ENCODE data around the gene PSMB5.

The PSMB5 gene

DNA sequence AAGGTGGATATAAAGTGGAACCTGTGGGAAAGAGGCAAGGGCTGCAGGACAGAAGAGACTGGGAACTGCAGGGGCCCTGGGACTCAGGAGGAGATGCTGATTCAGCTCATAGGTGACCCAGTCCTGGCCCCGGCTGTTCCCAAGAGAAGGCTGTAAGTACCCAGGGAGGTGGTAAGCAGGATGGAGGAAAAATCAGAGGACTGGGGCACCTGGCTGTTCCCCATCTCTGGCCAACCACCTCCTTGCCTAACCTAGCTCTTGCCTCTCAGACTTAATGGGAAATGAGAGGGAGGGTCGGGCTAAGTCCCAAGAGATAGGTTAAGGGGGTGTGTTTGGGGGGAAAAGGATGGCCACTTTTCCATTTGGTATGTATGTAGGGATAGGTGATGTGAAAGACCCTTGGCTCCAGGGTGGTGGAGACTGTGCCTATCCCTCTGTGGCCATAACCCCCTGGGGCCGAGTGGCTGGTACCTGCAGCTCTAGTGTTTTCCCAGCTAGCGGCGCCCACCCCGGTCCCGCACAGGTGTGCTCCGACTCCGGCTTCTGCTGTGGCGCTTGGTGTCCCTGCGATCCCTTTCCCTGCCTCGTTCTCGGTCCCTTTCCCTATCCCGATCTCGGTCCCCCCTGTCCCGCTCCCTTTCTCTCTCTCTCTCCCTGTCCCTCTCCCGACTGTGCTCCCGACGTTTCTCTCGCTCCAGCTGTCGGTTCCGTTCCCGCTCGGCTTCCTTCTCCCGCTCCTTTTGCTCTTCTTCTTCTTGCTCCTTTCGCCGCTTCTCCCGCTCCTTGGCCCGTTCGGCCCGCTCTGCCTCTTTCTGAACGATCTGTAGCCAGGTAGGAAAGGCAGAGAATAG lies 24.2 kb upstream of the PSMB5 start:
- no peak for DNase-seq (ENCODE audit: low spot score)

DNA sequence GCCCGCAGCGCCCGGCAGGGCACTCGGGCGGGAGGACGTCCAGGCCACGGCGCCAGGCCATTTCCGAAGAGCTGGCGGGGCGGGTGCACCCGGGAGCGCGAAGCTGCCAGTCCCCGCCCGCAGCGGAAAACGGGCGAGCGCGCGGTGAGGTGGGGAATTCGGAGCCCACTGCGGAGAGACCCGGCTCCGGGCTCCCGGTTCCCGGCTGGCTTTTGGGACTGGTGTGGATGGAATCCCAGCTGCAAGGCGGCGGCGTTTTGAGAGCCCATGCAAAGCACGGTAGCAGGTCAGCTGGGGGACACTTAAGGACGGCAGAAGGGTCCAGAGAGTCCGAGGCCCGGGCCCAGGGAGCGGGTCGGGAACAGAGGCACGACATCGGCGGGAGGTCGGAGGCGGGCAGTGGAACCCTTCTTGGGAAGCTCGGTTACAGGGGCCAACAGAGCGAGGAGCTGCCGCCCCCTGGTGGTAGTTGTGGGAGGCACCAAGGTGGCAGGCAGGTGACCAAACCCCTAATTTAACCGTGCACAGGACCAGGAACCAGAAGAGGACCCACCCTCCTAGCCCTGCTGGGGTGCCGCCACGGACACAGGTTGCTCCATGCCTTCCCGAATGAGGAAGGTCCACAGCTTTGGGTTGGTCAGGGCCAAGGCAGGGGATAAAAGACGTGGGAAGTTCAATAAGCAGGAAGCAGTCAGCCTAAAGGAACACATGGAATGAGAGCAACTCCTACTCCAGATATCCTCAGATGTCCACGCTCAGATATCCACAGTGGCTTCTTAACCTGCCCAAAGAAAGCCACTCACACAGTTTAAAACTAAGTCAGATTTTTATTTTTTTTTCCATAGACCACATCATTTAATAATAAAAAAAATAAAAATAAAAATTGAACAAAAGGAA lies 23.3 kb upstream of the PSMB5 start:
- peak; percentile 88 for DNase-seq (ENCODE audit: low spot score)

DNA sequence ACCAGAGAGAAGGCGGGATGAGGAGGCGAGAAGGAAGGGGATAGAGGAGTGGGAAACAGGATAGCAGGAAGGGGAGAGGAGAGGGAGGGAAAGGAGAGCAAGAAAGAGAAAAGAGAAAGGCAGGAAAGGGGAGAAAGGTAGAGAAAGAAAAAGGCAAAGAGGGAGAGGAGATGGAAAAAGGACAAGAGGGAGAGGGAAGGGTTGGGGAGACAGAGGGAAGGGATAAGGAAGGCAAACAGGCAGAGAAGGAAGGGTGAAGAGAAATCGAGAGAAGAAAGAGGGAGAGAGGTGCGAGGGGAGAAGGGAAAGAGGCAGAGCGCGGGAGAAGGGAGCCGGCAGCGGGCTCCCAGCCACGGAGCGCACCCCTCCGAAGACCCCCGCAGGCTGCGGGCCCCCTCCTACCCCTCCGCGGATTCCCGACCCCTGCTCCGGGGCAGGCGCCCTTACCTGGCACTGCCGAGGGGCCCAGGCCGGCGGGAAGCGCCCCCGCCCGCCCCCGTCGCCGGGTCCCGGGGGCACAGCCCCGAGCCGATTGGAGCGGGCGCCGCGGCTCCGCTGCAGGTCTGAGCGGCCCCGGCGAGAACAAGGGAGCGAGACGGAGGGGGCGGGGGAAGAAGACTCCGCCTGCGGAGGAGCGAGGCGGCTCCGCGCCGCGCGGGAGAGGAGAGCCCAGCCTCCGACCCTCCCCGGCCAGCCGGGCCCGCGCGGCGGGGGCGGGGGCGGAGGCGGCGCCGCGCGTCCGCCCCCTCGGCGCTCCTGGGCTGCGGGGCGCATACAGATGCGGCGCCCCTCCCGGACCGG lies 22.5 kb upstream of the PSMB5 start, which contains the start of gene CDH24:
Gene CDH24, minus strand, starts transcription at position 565 of the 801 bp plus-strand sequence. CDS start 1,787 bp downstream, outside the sequence.
- DNase-seq (ENCODE audit: low spot score), result peak; percentile 63

DNA sequence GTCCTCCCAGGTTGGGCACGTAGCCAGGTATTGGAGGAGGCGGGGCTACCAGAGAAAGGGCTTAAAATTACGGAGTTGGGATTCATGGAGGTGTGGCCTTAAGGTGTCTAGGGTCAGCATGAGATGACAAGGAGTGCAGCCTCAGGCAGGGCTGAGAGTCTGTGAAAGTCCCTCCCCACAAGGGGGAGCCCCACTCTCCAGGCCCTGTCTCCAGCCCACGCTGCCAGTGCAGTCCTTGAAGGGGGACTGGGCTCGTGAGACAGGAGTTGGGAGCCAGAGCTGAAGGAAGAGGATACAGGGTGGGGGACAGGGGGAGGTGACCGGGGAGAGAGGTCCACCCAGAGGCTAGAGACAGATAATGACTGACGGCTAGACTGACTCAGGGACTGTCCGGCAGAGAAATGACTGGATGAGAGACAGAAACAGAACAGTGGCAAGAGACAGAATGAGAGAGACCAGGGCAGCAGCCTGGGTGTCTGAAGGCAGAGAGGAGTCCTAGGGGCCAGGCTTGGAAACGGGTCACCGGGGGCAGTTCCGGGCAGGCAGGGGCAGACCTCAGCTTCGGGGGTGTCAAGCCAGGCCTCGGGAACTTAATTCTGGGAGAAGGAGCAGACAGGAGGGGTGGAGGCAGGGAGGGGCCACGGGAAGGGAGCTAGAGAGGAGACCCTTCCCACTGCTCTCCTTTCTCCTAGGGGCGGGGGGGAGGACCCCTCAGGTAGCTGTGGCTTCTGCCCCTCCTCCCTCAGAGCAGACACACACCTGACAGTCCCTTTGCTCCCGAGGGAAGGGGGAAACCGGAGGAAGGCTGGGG lies 21.6 kb upstream of the PSMB5 start:
- DNase-seq (ENCODE audit: low spot score), result peak; percentile 84

DNA sequence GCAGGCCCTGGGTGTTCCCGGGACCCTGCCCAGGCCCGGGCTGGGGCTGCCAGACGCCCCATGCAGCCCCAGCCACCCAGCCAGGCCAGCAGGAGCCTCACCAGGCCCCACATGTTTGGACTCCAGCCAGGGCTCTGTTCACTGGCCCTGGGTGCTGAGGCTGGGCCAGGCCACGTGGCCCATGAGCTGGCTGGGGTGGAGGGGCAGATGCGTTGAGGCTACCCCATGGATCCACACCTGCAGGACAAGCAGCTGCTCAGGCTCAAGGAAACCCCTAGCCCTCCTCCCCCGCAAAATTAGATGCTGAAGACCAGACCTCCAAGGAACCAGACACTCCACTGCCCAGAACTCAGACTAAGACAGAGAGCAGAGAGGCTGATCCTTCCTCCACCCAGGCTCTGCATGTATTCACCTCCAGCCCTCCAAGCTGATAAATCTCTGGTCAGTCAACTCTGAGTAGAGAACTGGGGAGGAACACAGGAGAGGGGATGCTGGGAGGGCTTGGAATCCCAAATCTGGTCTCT lies 21.0 kb upstream of the PSMB5 start:
- DNase-seq (ENCODE audit: low spot score), result no peak

DNA sequence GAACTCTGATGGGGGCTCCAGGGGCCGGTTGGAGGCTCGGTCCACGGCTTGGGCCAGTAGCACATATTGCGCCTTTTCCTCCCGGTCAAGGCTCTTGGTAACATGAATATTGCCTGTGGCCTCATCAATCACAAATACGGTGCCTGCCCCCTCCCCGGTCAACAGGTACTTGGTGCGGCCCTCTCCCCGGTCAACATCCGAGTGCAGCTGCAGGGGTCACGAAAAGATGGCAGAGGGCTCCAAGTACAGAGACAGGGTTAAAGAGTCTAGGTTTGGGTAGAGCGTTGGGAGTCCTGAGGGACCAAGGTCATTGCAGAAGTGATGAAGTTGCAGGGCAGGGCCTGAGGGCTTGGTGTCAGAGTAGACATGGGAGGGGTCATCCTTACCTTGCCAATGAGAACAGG lies 20.4 kb upstream of the PSMB5 start:
- DNase-seq (ENCODE audit: low spot score), result no peak

DNA sequence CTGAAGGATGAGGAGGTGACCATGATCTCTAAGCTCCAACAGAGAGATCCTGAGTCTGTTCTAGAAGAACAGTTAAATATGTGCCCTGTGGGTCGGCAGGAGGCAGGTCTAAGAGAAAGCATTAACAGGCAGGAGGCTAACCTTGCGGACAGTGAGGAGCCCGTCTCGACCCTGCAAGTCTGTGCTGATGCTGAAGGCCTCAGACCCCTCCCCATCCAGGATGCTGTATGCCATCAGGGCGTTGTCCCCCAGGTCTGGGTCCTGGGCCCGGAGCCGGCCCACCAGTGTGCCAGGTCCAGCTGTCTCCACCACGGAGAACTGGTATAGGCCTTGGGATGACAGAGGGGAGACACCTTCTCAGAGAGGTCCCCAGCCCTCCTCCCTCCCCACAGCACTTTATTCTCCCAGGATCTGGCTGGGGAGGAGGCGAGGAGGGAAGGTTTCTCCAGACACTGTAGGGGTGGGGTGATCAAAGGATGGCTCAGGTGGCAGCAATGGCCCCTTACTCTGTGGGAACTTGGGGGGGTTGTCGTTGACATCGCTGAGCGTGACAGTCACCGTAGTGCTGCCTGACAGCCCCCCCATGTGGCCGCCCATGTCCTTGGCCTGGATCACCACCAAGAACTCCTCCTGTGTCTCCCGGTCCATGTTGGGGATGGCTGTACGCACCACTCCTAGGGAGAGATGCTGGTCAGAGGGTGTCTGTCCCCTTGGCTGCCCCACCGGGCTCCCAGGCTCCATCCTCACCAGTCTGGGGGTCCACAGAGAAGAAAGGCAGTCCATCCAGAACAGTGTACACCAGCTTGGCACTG lies 19.5 kb upstream of the PSMB5 start:
- DNase-seq (ENCODE audit: low spot score), result no peak

DNA sequence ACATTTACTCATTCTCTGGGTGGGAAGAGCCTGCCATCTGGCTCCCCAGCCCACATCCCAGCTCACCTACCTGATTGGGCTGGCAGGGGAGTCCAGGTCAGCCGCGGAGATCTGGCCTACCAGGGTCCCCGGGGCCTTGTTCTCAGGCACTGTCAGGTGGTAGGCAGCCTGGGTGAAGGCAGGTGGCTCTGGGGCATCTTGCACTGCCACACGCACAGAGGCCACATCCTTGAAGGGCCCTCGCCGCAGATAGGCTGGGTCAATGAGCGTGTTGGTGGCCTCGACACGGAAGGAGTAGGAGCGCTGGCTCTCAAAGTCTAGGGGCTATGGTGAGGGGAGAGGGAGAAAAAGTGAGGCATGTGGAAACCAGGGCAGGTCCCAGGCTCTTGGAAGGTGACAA lies 18.7 kb upstream of the PSMB5 start:
- no peak for DNase-seq (ENCODE audit: low spot score)

DNA sequence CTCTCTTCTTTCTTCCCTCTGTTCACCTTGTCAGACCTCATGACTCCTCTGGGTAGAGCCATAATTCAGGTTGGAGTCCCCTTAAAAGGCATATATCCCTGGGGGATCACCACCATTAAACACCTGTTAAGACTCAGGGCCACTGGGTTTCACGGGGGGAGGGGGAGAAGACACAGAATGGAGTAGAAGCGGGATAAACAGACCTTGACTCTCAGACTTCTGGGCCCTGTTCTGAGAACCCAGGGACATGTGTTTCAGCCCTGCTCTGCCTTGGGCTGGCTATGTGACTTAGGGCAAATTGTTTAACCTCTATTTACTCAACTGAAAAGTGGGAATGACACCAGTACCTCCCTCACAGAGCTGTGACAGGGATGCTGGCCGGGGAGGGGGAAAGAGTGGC lies 18.0 kb upstream of the PSMB5 start:
- DNase-seq (ENCODE audit: low spot score), result no peak

DNA sequence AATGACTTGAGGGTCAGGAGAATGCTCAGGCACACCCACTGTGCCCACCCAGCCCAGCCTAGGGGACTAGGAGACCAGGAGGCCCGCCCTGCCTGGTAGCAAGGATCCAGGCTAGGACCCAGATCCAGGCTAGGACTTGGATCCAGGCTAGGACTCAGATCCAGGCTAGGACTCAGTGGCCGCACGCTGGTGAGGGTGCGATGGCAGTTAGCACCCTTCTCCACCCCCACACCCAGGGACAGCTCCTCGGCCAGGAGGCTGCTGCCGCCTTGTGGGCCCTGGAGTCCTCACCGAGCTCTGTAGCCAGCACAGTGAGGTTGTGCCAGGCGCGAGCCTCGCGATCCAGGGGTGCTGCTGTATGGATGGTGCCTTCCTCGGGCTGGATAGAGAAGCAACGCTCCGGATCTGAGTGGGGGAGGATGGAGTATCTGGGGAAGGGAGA lies 17.5 kb upstream of the PSMB5 start:
- no peak for DNase-seq (ENCODE audit: low spot score)

DNA sequence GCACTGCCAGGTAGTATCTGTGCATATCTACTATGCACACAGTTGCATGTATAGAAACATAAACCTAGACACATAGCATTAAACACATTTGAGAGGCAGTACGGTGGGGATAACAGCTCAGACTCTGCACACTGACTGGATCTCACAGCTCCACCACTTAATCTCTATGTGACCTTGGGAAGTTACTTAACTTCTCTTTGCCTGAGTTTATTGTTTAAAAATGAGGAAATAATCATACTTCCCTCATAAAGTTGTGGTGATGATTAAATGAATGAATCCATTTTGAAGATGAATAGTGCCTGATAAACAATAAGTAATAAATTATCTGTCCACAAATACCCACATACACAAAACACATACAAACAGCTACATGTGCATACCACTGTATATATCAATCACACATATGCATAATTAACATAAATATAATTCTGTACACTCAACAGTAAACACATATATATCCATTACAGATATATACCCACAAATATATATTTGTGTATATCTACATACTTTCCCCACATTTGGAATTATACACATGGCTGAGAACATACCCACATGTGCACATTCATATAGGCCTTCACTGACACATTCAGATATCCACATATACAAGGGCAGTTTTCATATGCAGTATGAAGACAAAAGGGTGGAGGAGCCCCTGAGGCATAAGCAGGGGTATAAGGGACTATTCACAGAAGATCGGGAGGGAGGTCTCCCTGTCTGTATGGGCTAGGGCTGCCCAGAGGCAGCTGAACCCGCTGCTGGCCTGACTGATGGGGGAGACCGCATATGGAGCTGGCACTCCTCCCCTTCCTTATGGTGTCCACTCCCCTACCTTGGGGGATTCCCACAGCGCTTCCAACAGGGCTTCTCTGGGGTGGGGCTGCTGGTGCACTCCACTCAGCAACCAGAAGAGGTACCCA lies 16.7 kb upstream of the PSMB5 start:
- DNase-seq (ENCODE audit: low spot score), result no peak

DNA sequence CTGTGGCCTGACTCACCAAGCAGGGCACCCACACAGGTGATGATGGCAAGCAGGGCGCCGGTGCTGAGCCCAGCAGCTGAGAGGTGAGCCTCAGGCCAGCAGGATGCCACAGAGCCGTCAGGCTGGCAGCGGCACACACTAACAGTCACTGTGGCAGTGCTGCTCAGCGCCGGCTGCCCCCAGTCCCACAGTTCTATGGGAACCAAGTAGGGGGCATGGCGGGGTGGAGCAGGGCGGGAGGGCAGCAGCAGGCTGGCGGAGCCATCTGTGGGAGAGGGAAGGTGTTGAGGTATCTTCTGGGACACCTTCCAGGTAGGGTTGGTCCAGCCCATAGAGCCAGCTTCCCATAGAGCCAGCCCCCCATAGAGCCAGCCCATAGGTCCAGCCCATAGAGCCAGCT lies 14.3 kb upstream of the PSMB5 start:
- no peak for DNase-seq (ENCODE audit: low spot score)

DNA sequence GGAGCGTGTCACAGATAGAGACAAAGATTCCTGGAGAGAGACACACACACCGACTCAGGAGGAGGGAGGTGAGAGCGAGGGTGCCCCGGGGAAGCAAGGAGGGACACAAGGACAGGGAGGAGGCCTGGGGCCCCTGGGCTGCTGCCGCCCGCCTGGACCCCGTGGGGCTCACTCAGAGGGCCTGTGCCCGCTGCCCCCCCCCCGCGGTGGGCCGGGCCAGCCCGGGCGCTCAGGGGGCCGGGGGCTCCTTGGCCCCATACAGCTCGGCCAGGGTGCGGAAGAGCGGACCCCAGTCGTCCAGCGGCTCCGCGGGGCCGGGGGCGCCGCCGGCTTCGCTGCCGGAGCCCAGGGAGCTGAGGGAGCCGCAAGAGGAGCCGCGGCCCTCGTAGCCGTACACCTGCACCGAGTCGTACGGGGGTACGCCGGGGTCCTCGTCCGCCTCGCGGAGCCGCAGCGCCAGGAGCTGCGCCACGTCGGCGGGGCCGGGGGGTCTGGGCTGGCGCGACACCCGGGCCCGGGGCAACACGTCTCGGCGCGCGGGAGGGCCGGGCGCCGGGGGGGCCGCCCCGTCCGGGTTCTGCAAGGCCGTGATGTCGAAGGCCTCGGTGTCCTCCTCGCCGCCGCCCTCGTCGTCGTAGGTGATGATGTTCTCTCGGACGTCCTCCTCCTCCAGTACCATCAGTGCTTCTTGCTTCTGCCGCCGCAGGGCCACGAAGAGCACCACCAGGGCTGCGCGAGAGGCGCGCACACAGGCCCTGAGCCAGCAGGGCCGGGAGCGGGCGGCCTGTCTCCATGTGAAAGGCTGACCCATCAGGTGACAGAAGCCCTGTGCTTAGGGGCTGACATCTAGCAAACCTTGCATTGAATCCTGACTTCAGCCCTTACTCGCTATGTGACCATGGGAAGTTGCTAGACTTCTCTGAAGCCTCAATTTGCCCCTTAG lies 13.3 kb upstream of the PSMB5 start:
- DNase-seq (ENCODE audit: low spot score), result no peak

DNA sequence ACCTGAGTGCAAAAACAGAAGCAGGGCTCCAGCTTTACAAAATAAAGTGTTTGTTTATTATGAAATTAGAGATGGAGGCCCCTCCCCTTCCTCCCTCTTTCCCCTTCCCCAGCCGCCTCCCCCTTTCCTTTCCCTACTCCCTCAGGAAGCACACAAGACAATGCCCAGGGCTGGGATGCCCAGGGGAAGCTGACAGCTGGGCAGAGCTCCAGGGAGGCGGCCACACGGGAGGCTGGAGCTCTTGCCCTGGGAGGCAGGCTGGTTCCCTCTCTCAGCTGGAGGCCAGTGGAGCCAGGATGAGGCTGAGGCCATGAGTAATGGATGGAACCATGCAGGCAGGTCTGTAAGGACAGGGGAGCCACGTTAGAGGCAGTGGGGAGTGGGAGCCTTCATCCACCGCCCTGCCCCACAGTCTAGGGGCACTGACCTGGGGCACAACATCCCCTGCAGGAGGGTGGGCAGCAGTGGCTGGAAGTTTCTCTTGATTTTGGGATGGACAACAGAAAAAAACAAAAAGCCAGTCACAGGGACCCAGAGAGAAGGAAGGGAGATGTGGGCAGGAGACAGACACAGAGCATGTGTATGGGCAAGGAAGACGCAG lies 12.4 kb upstream of the PSMB5 start:
- no peak for DNase-seq (ENCODE audit: low spot score)

DNA sequence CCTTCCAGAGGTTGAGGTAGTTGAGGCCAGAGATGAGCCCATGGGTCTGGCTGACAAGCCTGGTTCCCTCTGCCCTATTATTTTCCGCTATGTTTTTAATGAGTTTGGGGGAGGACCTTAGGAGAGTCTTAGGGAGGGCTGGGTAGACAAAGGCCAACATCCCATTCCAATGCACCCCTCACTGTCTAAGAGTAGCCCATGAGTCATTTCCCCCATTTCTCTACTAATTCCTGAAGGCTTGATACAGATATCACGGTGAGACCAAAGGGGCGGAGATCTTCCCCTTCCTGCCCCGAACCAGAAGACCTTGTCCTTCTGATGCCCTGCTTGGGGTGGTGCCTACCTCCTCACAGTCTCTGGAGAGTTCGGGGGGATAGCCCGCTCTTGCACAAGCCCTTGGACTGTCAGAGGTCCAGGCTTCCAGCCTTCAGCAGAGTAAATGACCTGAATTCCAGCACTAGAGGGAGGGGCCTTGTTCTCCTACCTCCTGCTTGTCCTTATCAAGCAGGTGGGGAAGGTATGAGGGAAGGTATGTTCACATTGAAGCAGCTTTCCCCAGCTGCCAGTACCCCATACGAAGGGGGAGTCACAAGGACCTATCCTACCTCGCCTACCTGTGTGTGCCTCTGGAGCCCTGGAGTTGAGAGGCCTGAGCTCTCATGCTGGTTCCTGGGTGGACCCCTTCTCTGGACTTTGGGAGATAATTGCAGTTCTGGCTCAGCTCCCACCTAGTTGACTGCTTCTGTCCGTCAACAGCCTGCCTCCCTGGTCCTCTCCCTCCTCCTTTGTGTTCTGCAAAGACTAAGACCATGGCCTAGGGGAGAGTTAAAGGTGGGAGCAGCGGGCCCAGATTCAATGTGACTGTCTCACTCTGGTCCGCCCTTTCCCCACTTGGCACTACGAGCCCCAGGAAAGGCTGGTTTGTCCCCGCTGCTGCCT lies 11.0 kb upstream of the PSMB5 start:
- DNase-seq (ENCODE audit: low spot score), result no peak

DNA sequence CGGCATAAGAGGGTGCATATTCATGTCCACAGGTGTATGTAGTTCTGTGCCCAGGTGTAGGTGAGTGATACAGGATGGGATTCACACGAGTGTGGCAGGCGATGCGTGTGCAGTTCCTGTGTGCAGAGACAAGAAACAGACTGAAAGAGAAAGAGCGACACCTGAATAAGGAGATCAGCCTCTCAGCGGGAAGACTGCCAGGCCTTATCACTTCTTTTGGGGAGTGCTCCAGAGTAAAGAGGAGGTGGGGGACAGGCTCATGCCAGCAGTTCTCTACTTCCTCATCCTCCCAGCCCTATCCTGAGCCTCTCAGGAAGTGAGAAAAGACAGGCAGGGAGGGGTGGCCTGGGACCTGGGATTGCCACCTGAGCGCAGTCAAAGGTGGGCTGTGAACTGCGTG lies 10.1 kb upstream of the PSMB5 start:
- DNase-seq (ENCODE audit: low spot score), result no peak
